HEK293T (cell line): ENCODE results near the gene RGS3.

ENCODE experiments used
- CTCF ChIA-PET: fragments of 350-600 bp; formaldehyde crosslinking; extraction: SDS; loops from one replicate; lab custom pipeline; 2021; ENCODE audit warnings: antibody characterized with exemption, inconsistent platforms; lab: Yijun Ruan, JAX
- POLR2A ChIA-PET: fragments of 350-600 bp; formaldehyde crosslinking; extraction: SDS; loops from one replicate; lab custom pipeline; 2020; ENCODE audit warnings: antibody characterized with exemption, inconsistent platforms; lab: Yijun Ruan, JAX
- DNase-seq: peaks from one replicate; pipeline ENCODE4 v3.0.0; 2012; ENCODE audit warnings: mixed read lengths; ENCODE audit errors: extremely low spot score
- ARNT ChIP-seq: fragments of 450-650 bp; IDR thresholded peaks from 2 replicates; pipeline ENCODE4 v1.6.1; 2017; ENCODE audit warnings: mild to moderate bottlenecking
- BHLHE40 ChIP-seq: fragments of 450-650 bp; IDR thresholded peaks from 2 replicates; pipeline ENCODE4 v1.6.1; 2016; ENCODE audit warnings: mild to moderate bottlenecking, moderate library complexity, borderline replicate concordance
- CTBP1 ChIP-seq: fragments of 450-650 bp; IDR thresholded peaks from 2 replicates; pipeline ENCODE4 v1.6.1; 2016; ENCODE audit warnings: borderline replicate concordance
- ELF4 ChIP-seq: fragments of 450-650 bp; IDR thresholded peaks from 2 replicates; pipeline ENCODE4 v1.6.1; 2017; ENCODE audit warnings: antibody characterized with exemption
- FOXA1 ChIP-seq: fragments of 450-650 bp; IDR thresholded peaks from 2 replicates; pipeline ENCODE4 v1.6.1; 2016; ENCODE audit warnings: mild to moderate bottlenecking
- FOXK2 ChIP-seq: fragments of 450-650 bp; IDR thresholded peaks from 2 replicates; pipeline ENCODE4 v1.6.1; 2016; ENCODE audit warnings: mild to moderate bottlenecking
- FOXM1 ChIP-seq: fragments of 450-650 bp; IDR thresholded peaks from 2 replicates; pipeline ENCODE4 v1.6.1; 2017; ENCODE audit warnings: mild to moderate bottlenecking, borderline replicate concordance
- HDGF ChIP-seq: fragments of 450-650 bp; IDR thresholded peaks from 2 replicates; pipeline ENCODE4 v1.6.1; 2017; ENCODE audit warnings: antibody characterized with exemption, borderline replicate concordance
- L3MBTL2 ChIP-seq: fragments of 450-650 bp; conservative IDR thresholded peaks from 2 replicates; pipeline ENCODE4 v1.6.1; 2016; ENCODE audit warnings: mild to moderate bottlenecking
- LEF1 ChIP-seq: fragments of 450-650 bp; IDR thresholded peaks from 2 replicates; pipeline ENCODE4 v1.6.1; 2017; ENCODE audit warnings: mild to moderate bottlenecking, borderline replicate concordance
- NFRKB ChIP-seq: fragments of 450-650 bp; IDR thresholded peaks from 2 replicates; pipeline ENCODE4 v1.6.1; 2016; ENCODE audit warnings: mild to moderate bottlenecking, moderate library complexity
- PKNOX1 ChIP-seq: fragments of 450-650 bp; IDR thresholded peaks from 2 replicates; pipeline ENCODE4 v1.6.1; 2016
- SP1 ChIP-seq: fragments of 450-650 bp; IDR thresholded peaks from 2 replicates; pipeline ENCODE4 v1.6.1; 2017
- SUZ12 ChIP-seq: fragments of 450-650 bp; IDR thresholded peaks from 2 replicates; pipeline ENCODE4 v1.6.1; 2016; ENCODE audit warnings: mild to moderate bottlenecking
- TARDBP ChIP-seq: fragments of 450-650 bp; IDR thresholded peaks from 2 replicates; pipeline ENCODE4 v1.6.1; 2016
- ZNF384 ChIP-seq: fragments of 450-650 bp; IDR thresholded peaks from 2 replicates; pipeline ENCODE4 v1.6.1; 2016

Gene RGS3

GRCh38 chr9:113475992-113476391 is 12.5 kb downstream of the RGS3 start:
- no peak for DNase-seq
- ChIA-PET CTCF (interaction anchor here (0.6 kb wide), 1 partner anchor 9 kb away, joined by 3 read pairs; no protein-coding TSS in a partner anchor), POLR2A (no interaction called here)
- TF ChIP-seq SUZ12: no peak
- TF ChIP-seq FOXM1: no peak
- no peak for TF ChIP-seq SP1
- TF ChIP-seq FOXK2: no peak
- no peak for TF ChIP-seq PKNOX1
- no peak for TF ChIP-seq HDGF
- TF ChIP-seq CTBP1: no peak
- TF ChIP-seq BHLHE40: no peak
- TF ChIP-seq FOXA1: no peak
- TF ChIP-seq ELF4: no peak
- no peak for TF ChIP-seq ZNF384
- no peak for TF ChIP-seq LEF1
- no peak for TF ChIP-seq L3MBTL2
- no peak for TF ChIP-seq ARNT
- TF ChIP-seq TARDBP: no peak

- TF ChIP-seq ARNT (no peak), ZNF384 (no peak), SP1 (no peak), HDGF (no peak)
- POLR2A ChIA-PET: no interaction called here
- CTCF ChIA-PET: interaction anchor here (0.6 kb wide), 1 partner anchor 9 kb away, joined by 3 read pairs; no protein-coding TSS in a partner anchor
- no peak for DNase-seq
Observed at GRCh38 chr9:113476511-113476916, 13.0 kb downstream of the RGS3 start.

- TF ChIP-seq TARDBP (no peak), L3MBTL2 (no peak)
- ChIA-PET POLR2A (no interaction called here), CTCF (no interaction called here)
- no peak for DNase-seq
Observed at GRCh38 chr9:113477058-113477457, 13.5 kb downstream of the RGS3 start.

- POLR2A ChIA-PET: no interaction called here
- CTCF ChIA-PET: no interaction called here
- DNase-seq: no peak
- TF ChIP-seq SP1 (no peak), FOXK2 (no peak), HDGF (no peak), ZNF384 (no peak)
Observed at GRCh38 chr9:113477661-113478060, 14.1 kb downstream of the RGS3 start.

GRCh38 chr9:113479174-113479621 is 15.7 kb downstream of the RGS3 start:
- no peak for DNase-seq
- ChIA-PET CTCF (no interaction called here), POLR2A (no interaction called here)

GRCh38 chr9:113480612-113481011 is 17.1 kb downstream of the RGS3 start:
- TF ChIP-seq CTBP1 (no peak), LEF1 (no peak), FOXK2 (no peak), TARDBP (no peak), PKNOX1 (no peak), BHLHE40 (no peak), FOXA1 (no peak), L3MBTL2 (no peak), ARNT (no peak), NFRKB (no peak), FOXM1 (no peak), SUZ12 (no peak), HDGF (no peak), ZNF384 (no peak)
- POLR2A ChIA-PET: no interaction called here

More at GRCh38 chr9:113479174-113479621, 15.7 kb downstream of the RGS3 start:
- TF ChIP-seq HDGF: no peak
- TF ChIP-seq L3MBTL2: no peak
- TF ChIP-seq SP1: no peak
- TF ChIP-seq BHLHE40: no peak
- TF ChIP-seq FOXK2: no peak
- no peak for TF ChIP-seq SUZ12
- TF ChIP-seq ZNF384: no peak
- TF ChIP-seq FOXA1: no peak
- TF ChIP-seq FOXM1: no peak
- no peak for TF ChIP-seq ARNT
- no peak for TF ChIP-seq PKNOX1
- no peak for TF ChIP-seq NFRKB
- TF ChIP-seq TARDBP: no peak
- no peak for TF ChIP-seq LEF1
- no peak for TF ChIP-seq ELF4
- no peak for TF ChIP-seq CTBP1

More at GRCh38 chr9:113480612-113481011, 17.1 kb downstream of the RGS3 start:
- CTCF ChIA-PET: no interaction called here
- DNase-seq: no peak
